Testis (tissue), 3 donors: ENCODE measurements around the gene TSC22D1. TPM values are rescaled to one million over a fixed set of nuclear protein-coding genes. Genes with fewer than 3 reads are reported as not detected.
"Not testable (repeated sequence)": the region's sequence is repeated elsewhere in the genome, so short reads cannot be mapped to it uniquely, and the experiment has no call there.

ENCODE experiments used
- DNase-seq: peaks from one replicate; pipeline ENCODE4 v3.0.0-alpha.2; 2019
- H3K27ac ChIP-seq, 2 donors: fragments of 200-600 bp; sonication (generic); one replicate each; pipeline ENCODE4 v1.5.1; 2019
- H3K27me3 ChIP-seq: fragments of 200-600 bp; sonication (generic); one replicate; pipeline ENCODE4 v1.5.1; 2019
- H3K36me3 ChIP-seq: fragments of 200-600 bp; sonication (generic); one replicate; pipeline ENCODE4 v1.5.1; 2017; ENCODE audit warnings: low read depth; ENCODE audit errors: missing control alignments
- H3K4me1 ChIP-seq: fragments of 200-600 bp; sonication (generic); one replicate; pipeline ENCODE4 v1.5.1; 2019
- H3K4me3 ChIP-seq, 2 donors: fragments of 200-600 bp; sonication (generic); one replicate each; pipeline ENCODE4 v1.5.1; 2017 to 2019
- H3K9me3 ChIP-seq: fragments of 200-600 bp; sonication (generic); one replicate; pipeline ENCODE4 v1.5.1; 2017
- CTCF ChIP-seq, 3 experiments: fragments of 450-650 bp in 2 of 3; fragments of 200-600 bp in 1 of 3; sonication (generic) in 1 of 3; IDR thresholded peaks; one replicate each; pipeline ENCODE4 v1.5.1; 2016 to 2019; ENCODE audit warnings: antibody characterized with exemption in 3 of 3, mild to moderate bottlenecking in 2 of 3, moderate library complexity in 1 of 3
- POLR2A ChIP-seq: fragments of 450-650 bp; IDR thresholded peaks from one replicate; pipeline ENCODE4 v1.6.1; 2017; ENCODE audit warnings: antibody characterized with exemption, mild to moderate bottlenecking, moderate library complexity
- WGBS, 2 donors: methylation state at CpG; one replicate each; pipeline ENCODE4 v1.1.5; 2018; 5-methylcytosine and 5-hydroxymethylcytosine counted together
- intact Hi-C: fragments of 100-400 bp; cut with DNase I; formaldehyde crosslinking; loops from one replicate; pipeline ENCODE4 v1.15.1; 2023; ENCODE audit warnings: low total_unique reads
- polyA plus RNA-seq: library from polyadenylated mRNA; stranded (reverse); fragments of 350-450 nt; fragmentation: Illumina TruSeq; extraction: RNeasy Lipid Tissue Mini Kit (QIAGEN cat#74804); gene quantifications from one replicate; pipeline ENCODE4 v1.2.3, GENCODE V29; 2014; ENCODE audit warnings: low read depth, low replicate concordance; ENCODE audit not compliant: insufficient read depth
- total RNA-seq, 2 donors: library from RNA; depleted of rRNA; stranded (reverse); fragments of >200 nt; gene quantifications; one replicate each; pipeline ENCODE4 v1.2.3, GENCODE V29; 2016

Gene TSC22D1
- total and polyA plus RNA-seq, 3 donors from 2014 or later, result 189 to 227 (median 193) TPM

GRCh38 chr13:44519642-44520041, 56.5 kb downstream of the TSC22D1 start:
- 87 to 94% methylated on average over 3 of the region's 3 CpGs for WGBS, 2 donors
- intact Hi-C loops, result no loop called here
- H3K27me3 ChIP-seq, result no peaks in the 10 kb centered on the region
- DNase-seq, result no peak
- peaks cover 11% of the 10 kb centered on the region for H3K4me1 ChIP-seq
- no peaks in the 10 kb centered on the region for H3K36me3 ChIP-seq
- no peak overlapping the region for H3K4me3 ChIP-seq
- H3K27ac ChIP-seq, result no peak overlapping the region
- no peaks in the 10 kb centered on the region for H3K9me3 ChIP-seq
- TF ChIP-seq POLR2A (no peak), CTCF (IDR thresholded peaks at IDR 0.05) (no peak)

- Histone ChIP-seq H3K4me1 (no peaks in the 10 kb centered on the region), H3K27me3 (no peaks in the 10 kb centered on the region), H3K36me3 (no peaks in the 10 kb centered on the region), H3K4me3 (no peak overlapping the region), H3K9me3 (no peaks in the 10 kb centered on the region), H3K27ac (no peak overlapping the region)
- 65 to 66% methylated on average over 2 of the region's 2 CpGs for WGBS, 2 donors
- no peak for DNase-seq
- intact Hi-C loops, result no loop called here
- no peak for TF ChIP-seq CTCF (IDR thresholded peaks at IDR 0.05)
- TF ChIP-seq POLR2A, result no peak
These were observed 59.4 kb downstream of the TSC22D1 start for GRCh38 chr13:44516771-44517170.

GRCh38 chr13:44514278-44514677, 61.9 kb downstream of the TSC22D1 start:
- no peak for DNase-seq
- TF ChIP-seq CTCF (IDR thresholded peaks at IDR 0.05) (no peak), POLR2A (no peak)
- Histone ChIP-seq H3K4me1 (no peaks in the 10 kb centered on the region), H3K27ac (no peak overlapping the region), H3K4me3 (no peak overlapping the region), H3K36me3 (no peaks in the 10 kb centered on the region), H3K27me3 (no peaks in the 10 kb centered on the region), H3K9me3 (no peaks in the 10 kb centered on the region)
- intact Hi-C loops, result no loop called here
- WGBS, 2 donors, result 81 to 90% methylated on average over 6 of the region's 6 CpGs

GRCh38 chr13:44509853-44510252, 66.3 kb downstream of the TSC22D1 start:
- H3K36me3 ChIP-seq, H3K9me3 ChIP-seq, DNase-seq, H3K4me3 ChIP-seq, H3K4me1 ChIP-seq, H3K27ac ChIP-seq, intact Hi-C loops, H3K27me3 ChIP-seq: not testable (repeated sequence)
- 93 to 95% methylated on average over 6 of the region's 6 CpGs for WGBS, 2 donors

GRCh38 chr13:44508562-44509077, 67.5 kb downstream of the TSC22D1 start:
- H3K27me3 ChIP-seq, result no peaks in the 10 kb centered on the region
- no peak overlapping the region for H3K4me3 ChIP-seq
- no peak for DNase-seq
- H3K27ac ChIP-seq, result no peak overlapping the region
- H3K9me3 ChIP-seq, result no peaks in the 10 kb centered on the region
- H3K36me3 ChIP-seq, result no peaks in the 10 kb centered on the region
- WGBS, 2 donors, result 65 to 66% methylated on average over 3 of the region's 3 CpGs
- TF ChIP-seq CTCF (IDR thresholded peaks at IDR 0.05), result no peak
- TF ChIP-seq POLR2A, result no peak
- no peaks in the 10 kb centered on the region for H3K4me1 ChIP-seq
- intact Hi-C loops, result no loop called here
